Stimulated activated CD8-positive, alpha-beta memory T cell treated with anti-CD3 and anti-CD28 coated beads, Interleukin-2, amount 100 ng/mL, for 1 hour (primary cell): ENCODE data around the gene DEFB129.
A peak's percentile ranks its signal among the peaks of the same experiment; 100 is the strongest.
"Not testable (repeated sequence)": the region's sequence is repeated elsewhere in the genome, so short reads cannot be mapped to it uniquely, and the experiment has no call there.

Source experiments
- DNase-seq, 2 donors: peaks; one replicate each; pipeline ENCODE4 v3.0.0-alpha.2; 2020; ENCODE audit warnings: low read depth in 2 of 2

DEFB129 gene

DNA sequence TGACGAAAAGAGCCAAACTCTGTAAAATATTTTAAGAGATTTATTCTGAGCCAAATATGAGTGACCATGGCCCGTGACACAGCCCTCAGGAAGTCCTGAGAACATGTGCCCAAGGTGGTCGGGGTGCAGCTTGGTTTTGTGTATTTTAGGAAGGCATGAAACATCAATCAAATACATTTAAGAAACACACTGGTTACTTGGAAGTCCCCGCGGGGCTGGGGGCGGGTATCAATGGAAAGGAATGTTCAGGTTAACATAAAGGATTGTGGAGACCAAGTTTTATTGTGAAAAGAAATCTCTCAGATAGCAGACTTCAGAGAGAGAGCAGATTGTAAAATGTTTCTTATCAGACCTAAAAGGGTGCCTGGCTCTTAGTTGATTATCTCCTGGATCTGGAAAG, 26.4 kb downstream of the DEFB129 start:
- not testable (repeated sequence) for DNase-seq

DNA sequence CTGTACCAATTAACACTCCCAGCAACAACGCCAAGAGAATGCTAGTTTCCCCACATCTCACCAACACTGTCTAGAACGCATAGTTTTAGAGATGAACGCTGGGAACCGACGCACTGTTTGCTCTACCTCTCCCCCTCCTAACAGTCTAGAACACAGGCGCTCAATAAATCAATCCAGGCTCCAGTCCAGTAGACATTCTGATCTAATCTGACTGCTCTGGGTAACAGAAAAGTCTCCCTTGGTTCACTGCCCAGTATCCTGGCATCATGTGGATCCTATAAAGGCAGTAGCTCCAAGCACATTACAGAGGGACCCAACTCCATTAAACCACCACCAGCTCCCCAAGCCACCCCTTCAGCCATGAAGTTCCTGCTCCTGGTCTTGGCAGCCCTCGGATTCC, 30.4 kb downstream of the DEFB129 start, which contains the start of gene DEFB132:
Gene DEFB132 (plus strand): TSS at position 306 of the 400 bp plus-strand sequence. CDS start 55 bp downstream, at position 361.
- no peak for DNase-seq

DNA sequence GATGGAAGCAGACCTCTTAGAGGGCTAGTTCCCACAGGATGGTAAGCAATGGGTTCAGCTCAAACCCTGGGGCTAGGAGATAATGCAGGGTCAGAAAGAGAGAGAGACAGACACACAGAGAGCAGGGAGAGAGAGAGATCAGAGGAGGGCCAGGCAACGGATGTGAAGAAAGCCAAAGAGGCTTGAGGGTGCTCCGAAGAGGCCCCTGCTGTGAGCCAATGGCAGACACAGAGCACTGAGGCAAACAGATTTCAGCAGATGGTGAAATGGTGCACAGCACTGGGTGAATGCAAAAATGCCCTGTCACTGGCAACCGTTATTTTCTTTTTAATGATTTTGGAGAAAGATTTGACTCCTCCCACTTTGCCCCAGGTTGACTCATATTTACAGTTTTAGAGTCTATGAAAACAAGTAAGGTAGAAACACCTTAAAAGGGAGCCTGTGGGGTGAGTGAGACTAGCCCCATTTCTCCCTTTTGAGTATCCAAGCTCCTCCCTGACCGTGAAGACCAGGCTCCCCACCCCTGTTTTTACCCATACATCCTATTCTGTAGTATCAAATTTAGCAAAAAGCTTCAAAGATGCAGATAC, 31.3 kb downstream of the DEFB129 start:
- no peak for DNase-seq

DNA sequence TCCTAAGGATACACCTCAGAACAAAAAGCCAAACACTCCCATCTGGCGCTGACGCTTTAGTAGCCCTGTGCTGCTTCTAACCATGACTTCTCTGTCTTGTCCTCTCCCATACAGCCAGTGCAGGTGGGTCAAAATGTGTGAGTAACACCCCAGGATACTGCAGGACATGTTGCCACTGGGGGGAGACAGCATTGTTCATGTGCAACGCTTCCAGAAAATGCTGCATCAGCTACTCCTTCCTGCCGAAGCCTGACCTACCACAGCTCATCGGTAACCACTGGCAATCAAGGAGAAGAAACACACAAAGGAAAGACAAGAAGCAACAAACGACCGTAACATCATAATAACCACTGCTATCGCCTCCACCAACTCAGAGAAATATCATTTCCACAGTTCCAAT, 31.9 kb downstream of the DEFB129 start:
- DNase-seq: no peak

DNA sequence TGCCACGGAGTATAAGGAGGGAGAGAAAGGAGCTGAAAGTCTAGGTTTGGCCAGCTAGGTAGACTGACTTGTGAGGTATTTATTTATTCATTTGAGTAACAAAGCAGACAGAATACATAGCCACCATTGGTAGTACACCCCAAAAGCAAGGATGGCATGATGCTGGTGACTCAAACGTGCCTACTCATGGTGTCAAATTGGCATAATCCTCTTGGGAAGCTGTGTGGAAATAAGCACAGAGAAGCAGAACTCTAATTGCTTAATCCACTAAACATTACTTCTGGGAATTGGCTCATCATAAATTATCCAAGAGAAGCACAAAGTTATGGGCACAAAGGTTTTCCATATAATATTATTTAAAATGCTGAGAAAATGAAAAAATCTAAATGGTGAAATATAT, 32.9 kb downstream of the DEFB129 start:
- DNase-seq: no peak

DNA sequence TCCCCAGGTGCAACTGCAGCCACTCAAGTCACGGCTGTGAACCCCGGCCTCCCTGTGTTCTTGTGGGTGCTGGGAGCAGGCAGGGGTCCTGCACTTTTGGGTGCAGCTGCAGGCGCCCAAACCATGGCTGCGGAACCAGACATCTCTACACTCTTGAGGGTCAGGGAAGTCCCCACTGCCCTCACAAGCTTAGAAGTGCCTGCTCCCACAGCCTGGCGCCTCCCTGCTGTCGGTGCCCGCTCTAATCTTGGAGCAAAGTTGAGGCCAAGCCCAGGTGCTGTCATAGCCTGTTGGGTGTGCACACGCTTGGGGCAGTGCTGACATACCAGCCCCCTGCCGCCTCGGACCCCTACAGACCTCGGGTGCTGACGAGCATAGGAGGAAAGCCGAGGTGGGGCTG, 36.6 kb downstream of the DEFB129 start:
- DNase-seq: no peak

DNA sequence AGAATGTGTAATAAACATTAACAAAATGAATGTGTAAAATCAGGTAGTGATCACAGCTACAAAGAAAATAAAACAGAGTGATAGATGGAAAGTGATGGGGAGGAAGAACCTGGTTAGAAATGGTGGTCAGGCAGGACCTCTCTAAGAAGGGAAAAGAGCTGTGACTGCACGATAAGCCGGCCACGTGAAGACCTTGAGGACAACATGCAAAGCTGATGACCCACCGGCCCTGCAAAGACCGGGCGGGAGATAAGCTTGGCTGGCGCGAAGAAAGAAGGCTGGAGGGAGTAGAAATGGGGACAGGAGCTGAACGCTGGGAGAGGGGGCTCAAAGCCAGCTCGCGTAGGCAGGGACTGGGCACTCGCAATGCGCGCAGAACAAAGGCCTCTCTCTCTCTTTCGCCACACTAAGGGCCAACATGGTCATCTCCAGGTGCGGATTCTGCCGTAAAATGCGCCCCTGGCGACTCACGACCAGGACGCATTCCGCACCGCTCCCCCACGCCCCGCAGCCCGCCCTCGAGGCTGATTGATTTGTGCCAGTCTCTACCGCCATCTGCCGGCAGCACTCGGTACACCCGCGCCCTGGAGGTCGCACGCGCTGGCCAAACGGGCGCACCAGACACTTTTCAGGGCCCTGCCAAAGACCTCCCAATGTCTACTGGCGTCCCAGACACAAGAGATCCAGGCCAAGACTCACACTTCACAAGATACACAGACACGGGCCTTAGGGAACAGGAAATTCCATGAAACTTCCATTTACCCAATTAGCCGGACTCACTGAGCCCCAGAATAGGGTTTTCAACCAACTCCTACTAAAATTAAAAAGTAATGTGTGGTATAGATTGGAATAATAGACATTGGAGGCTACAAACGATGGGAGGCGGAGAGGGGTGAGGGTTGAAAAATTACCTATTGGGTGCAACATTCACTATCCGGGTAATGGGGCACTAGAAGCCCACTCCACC, 39.8 kb downstream of the DEFB129 start:
- DNase-seq: peak; percentile 76 to 78

DNA sequence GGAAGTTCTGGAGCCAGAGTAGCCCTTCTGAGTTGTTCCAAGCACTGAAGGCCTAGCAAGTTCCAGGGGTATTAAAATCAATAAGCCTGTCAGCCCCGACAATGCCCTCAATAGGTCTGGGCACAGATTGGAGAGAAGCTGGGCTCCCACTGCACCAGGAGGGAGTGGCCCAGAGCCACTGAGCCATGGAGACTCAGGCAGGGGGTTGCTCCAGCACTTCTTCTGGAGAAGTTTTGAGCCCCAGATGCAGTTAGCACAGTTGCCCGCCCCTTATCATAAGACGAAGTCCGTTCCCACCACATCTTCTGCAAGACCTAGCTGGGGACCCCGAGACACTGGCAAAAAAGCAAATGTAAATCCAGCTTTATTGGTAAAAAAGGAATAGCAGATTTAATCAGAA, 43.5 kb downstream of the DEFB129 start:
- DNase-seq: no peak

DNA sequence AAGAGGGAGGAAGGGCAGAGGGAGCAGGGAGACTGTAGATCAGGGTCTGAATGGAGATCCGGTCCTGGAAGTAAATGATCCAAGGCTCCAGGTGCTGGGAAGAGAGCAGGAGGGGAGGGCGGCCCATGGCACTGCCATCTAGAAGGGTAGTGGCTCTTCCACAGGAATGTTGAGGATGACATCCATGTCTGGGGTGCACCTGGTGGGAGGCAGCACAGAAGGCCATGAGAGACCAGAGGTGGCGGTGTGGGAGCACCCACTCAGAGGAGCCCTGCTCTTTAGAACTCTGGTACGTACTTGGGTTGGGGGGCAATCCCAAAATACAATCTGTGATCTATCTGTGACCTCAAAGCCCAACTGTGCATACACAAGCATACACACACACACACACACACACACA, 44.0 kb downstream of the DEFB129 start:
- DNase-seq: no peak

DNA sequence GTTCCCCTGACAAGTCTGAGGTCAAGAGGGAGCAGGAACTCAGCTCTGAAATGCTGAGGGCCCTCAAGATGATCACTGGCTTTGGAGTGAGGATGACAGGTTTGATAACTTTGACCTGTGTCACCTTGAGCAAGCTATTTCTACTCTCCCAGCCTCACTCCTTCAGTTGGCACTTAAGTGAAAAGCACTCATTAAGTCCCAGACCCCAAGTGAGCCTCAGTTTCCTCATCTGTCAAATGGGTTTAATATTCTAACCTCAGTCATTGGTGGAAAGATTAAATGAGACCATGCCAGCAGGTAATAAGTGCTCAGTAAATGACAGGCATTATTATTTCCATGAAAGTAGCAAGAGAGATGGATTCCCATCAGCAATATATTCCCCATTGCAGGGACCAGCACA, 44.5 kb downstream of the DEFB129 start:
- DNase-seq: no peak

DNA sequence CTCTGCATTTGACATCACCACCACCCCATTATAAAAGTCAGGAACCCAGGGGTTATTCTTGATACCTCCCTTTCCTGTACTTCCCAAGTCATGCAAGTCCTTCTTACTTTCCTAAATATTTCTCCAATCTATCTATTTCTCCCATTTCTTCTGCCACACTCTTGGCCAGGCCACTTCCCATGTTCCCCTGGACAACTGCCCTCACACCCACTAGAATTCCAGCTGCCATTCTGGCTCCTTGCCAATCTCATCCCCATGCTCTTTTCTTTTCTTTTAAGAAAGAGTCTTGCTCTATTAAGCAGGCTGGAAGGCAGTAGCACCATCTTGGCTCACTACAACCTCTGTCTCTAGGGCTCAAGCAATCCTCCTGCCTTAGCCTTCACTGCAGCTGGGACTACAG, 45.7 kb downstream of the DEFB129 start:
- no peak for DNase-seq

DNA sequence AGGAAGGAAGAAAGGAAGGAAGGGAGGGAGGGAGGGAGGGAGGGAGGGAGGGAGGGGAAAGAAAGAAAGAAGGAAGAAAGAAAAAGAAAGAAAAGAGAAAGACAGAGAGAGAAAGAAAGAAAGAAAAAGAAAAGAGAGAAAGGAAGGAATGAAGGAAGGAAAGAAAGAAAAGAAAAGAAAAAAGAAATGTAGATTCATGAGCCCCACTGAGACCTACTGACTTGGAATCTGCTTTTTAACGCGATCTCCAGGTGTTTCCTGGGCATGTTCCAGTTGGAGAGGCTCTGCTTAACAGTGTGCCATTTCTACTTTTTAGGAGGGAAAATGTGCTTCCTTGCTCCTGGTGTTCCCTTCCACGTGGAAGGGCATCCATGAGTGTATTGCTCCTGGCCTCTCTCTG, 46.8 kb downstream of the DEFB129 start:
- DNase-seq: no peak

DNA sequence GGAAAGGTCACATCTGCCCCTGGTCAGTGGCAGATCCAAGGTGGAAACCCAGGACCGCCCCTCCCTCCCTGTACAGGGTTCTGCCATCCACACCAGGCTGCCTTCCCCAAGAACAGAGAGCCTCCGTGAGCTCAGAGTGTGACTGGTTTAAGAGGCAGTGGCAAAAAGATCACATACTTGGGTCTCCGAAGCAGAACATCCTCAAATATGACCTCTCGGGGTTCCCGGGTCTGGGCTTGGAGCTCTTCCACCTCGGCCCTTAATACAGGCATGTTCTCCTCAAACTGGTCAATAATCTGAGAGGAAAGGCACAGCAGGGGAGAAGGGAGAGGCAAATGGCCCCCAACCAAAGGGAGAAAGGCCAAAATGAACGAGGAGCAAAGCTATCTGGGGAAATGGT, 48.7 kb downstream of the DEFB129 start:
- no peak for DNase-seq

DNA sequence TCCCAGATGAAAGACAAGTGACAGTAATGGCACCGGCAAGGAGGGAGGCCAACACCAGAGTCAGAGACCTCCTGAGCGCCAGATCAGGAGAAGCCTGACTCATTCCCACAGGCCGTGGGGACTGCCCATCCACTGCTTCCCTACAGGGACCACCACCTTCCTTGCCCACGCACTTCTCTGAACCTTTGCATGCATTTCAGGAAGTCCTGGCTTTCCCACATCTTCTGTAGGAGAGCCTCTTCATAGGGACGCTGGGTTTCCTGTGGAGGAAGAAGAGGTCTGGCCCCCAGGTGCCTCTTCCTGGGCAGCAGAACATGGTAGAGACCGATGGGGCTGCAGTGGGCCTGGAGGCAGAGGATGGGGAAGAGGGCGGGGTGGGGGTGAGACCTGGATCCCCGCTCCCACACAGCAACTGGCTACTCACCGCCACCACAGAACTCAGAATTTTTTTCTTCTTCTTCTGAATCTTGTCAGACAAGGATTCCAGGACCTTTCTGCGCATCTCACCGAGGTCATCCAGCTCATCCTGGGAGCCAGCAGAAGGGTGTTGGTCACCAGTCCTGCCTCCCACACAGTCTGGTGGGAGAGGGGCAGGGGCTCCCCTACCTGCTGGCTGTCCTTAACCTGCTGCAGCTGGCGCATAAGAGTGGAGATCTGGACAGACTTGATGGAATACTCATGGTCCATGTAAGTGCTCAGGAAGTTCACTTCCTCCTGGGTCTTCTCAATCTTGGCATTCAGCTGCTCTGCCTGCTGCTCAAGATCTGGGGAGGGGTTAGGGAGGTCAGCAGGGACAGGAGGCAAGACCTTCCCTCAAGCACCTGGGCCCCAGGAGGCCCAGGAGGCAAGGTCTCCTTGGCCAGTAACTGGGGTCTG, 49.8 kb downstream of the DEFB129 start:
- no peak for DNase-seq

DNA sequence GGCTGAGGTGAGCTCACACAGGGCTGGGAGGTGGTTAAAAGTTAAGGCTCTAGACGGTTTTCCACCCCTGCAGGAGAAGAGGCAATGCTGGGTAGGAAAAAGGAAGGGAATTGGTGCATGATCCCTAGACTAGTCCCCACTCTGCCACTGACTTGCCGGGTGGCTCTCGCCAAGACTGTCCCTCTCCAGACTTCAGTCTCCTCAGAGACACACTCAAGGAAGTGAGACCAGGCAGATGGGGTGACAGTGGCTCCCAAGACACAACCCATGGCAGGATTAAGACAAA, 50.4 kb downstream of the DEFB129 start:
- DNase-seq: no peak

DNA sequence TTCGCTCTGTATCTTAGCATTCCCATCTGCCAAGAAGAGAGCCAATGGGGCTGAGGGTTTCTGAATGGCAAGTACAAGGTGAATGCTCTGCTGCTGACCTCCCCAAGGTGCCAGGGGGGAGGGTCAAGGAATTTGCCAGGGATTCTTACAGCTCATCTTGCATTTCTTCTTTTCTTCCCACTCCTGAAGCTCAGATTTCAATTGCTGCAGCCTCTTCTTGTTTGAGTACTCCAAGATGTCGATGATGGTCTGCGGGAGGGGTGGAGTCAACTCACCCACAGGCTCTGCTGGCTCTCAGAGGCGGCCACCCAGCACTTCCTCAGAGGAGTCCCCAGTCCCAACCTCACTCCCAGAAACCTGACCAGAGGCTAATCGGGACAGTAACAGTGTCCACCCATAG, 51.1 kb downstream of the DEFB129 start:
- DNase-seq: no peak

DNA sequence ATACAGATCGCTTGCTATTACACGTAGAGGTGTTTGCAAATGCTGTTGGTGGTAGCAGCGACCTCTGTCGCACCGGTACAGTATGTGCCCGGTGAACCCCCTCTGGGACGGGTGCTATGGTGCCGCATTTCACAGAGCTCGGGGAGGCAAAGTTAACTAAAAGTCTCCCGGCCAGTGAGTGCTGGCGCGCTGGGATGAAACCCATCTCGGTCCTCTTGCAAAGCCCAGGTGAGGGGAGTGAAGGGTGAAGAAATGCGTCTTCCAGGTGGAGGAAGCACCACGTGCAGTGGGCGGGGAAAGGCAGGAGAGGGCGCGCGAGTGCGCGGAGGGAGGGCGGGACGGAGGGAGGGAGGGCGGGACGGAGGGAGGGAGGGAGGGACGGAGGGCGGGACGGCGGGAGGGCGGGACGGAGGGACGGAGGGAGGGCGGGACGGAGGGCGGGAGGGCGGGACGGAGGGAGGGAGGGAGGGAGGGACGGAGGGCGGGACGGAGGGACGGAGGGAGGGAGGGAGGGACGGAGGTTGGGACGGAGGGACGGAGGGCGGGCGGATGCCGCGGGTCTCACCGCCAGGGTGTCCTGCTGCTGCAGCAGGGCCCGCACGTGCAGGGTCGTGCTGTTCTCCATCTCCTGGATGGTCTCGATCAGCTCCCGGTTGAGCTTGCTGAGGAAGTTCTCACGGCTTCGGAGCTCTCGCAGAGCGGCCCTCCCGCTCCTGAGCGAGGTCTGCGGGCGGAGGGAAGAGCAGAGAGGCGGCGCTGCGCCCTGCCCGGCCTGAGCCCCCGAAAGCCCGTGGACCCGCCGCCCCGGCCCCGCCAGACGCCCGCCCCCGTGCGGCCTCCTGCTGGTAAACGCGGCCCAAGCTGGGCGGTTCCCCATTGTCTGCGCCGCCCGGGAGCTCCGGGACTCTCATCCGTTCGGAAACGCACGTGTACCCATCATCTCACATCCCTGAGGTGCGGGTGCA, 51.8 kb downstream of the DEFB129 start:
- no peak for DNase-seq
